K562 (cell line): ENCODE measurements around the gene STOX2. TPM values are rescaled to one million over a fixed set of nuclear protein-coding genes. Genes with fewer than 3 reads are reported as not detected.
"Not testable (repeated sequence)": the region's sequence is repeated elsewhere in the genome, so short reads cannot be mapped to it uniquely, and the experiment has no call there.

Experiments used
- ATAC-seq: fragments of 200-7000 bp; cut with Tn5 transposase; 3 replicates; pipeline ENCODE4 v1.9.1; 2020; ENCODE audit warnings: moderate library complexity
- BruUV-seq: library from RNA; stranded (reverse); fragments of 400-500 nt; replicated peaks from 2 replicates; lab custom pipeline; 2021; lab: Mats Ljungman, UMichigan
- CTCF ChIA-PET: fragments of 300-600 bp; formaldehyde crosslinking; extraction: SDS; loops from one replicate; lab custom pipeline; 2021; ENCODE audit warnings: low intra/inter-chr PET ratio; lab: Yijun Ruan, JAX
- POLR2A ChIA-PET: fragments of 300-600, 350-650 bp; sonication (Branson Sonifier 250); formaldehyde crosslinking; extraction: SDS; loops from one replicate; lab custom pipeline; 2021; ENCODE audit warnings: antibody characterized with exemption, inconsistent platforms; lab: Yijun Ruan, JAX
- DNase-seq, 4 experiments: peaks; one replicate each; pipeline versions ENCODE4 v3.0.0 to v3.0.0-alpha.2; 2011 to 2018; ENCODE audit warnings: low spot score in 3 of 4, mixed read lengths in 3 of 4; ENCODE audit errors: extremely low read depth in 1 of 4
- FAIRE-seq: peaks from 2 replicates; lab custom pipeline; 2011; peaks lifted over from hg19 to GRCh38; lab: Jason Lieb, UNC
- H2AFZ ChIP-seq: 2 replicates; pipeline ENCODE4 v1.6.0; 2011; ENCODE audit warnings: low read depth, low read length, control low read depth, inconsistent platforms
- H3K27ac ChIP-seq: fragments of 200-600 bp; 3 replicates; pipeline ENCODE4 v1.8.0; 2011; ENCODE audit warnings: low read depth, mild to moderate bottlenecking, control low read depth, inconsistent platforms, low read length, moderate library complexity, mixed read lengths; ENCODE audit errors: extremely low read depth
- H3K27me3 ChIP-seq, 2 experiments: fragments of 300-600 bp in 1 of 2; 2 replicates in 1 of 2; 3 replicates in 1 of 2; pipeline versions ENCODE4 v1.6.0 to v1.8.0; 2011; ENCODE audit warnings: inconsistent platforms in 2 of 2, low read length in 2 of 2, mild to moderate bottlenecking in 1 of 2, mixed read lengths in 1 of 2, moderate library complexity in 1 of 2; ENCODE audit not compliant: control insufficient read depth in 2 of 2, insufficient read depth in 2 of 2
- H3K36me3 ChIP-seq: fragments of 300-600 bp; 3 replicates; pipeline ENCODE4 v1.8.0; 2011; ENCODE audit warnings: mild to moderate bottlenecking, low read length, inconsistent platforms; ENCODE audit not compliant: control insufficient read depth, insufficient read depth
- H3K4me1 ChIP-seq, 2 experiments: fragments of 200-600 bp in 1 of 2; replicated peaks in 1 of 2; 2 replicates in 1 of 2; 3 replicates in 1 of 2; pipeline versions ENCODE4 v1.5.1 to v1.8.0; 2011; ENCODE audit warnings: inconsistent platforms in 2 of 2, low read length in 2 of 2, mild to moderate bottlenecking in 1 of 2, mixed read lengths in 1 of 2, moderate library complexity in 1 of 2; ENCODE audit not compliant: control insufficient read depth in 2 of 2, insufficient read depth in 2 of 2
- H3K4me2 ChIP-seq: 2 replicates; pipeline ENCODE4 v1.6.1; 2011; ENCODE audit warnings: low read length, control low read depth, inconsistent platforms, mixed read lengths; ENCODE audit not compliant: insufficient read depth
- H3K4me3 ChIP-seq: fragments of 200-600 bp; sonication (generic), shearing (Covaris generic); 2 replicates; pipeline ENCODE4 v1.5.1; 2016; ENCODE audit warnings: control low read depth, inconsistent platforms
- H3K79me2 ChIP-seq: fragments of 200-600 bp; 3 replicates; pipeline ENCODE4 v1.8.0; 2011; ENCODE audit warnings: low read length, inconsistent platforms; ENCODE audit not compliant: control insufficient read depth, insufficient read depth
- H3K9ac ChIP-seq, 2 experiments: 2 replicates each; pipeline versions ENCODE4 v1.6.0 to v1.6.1; 2011; ENCODE audit warnings: low read depth in 2 of 2, low read length in 2 of 2, control low read depth in 1 of 2, inconsistent platforms in 1 of 2, mild to moderate bottlenecking in 1 of 2, mixed read lengths in 1 of 2; ENCODE audit not compliant: insufficient read depth in 1 of 2
- H3K9me1 ChIP-seq: one replicate; pipeline ENCODE4 v1.6.0; 2011; ENCODE audit warnings: inconsistent platforms, mild to moderate bottlenecking, low read length, moderate library complexity; ENCODE audit not compliant: control insufficient read depth, insufficient read depth
- H3K9me3 ChIP-seq: replicated peaks from 2 replicates; pipeline ENCODE4 v1.5.1; 2011; ENCODE audit warnings: low read depth, low read length, inconsistent platforms; ENCODE audit not compliant: control insufficient read depth, insufficient read depth
- H4K20me1 ChIP-seq: replicated peaks from 2 replicates; pipeline ENCODE4 v1.6.1; 2011; ENCODE audit warnings: low read length, inconsistent platforms, mixed read lengths; ENCODE audit not compliant: control insufficient read depth, insufficient read depth
- JUNB ChIP-seq: fragments of 450-650 bp; formaldehyde crosslinking; conservative IDR thresholded peaks from 2 replicates; pipeline ENCODE4 v1.4.0; 2020; ENCODE audit warnings: mild to moderate bottlenecking
- RBM25 ChIP-seq: fragments of 200-400 bp; formaldehyde crosslinking; IDR thresholded peaks from 2 replicates; pipeline ENCODE4 v1.6.1; 2018; ENCODE audit warnings: low read length, low read depth, moderate library complexity; ENCODE audit not compliant: severe bottlenecking
- SMAD3 ChIP-seq: fragments of 450-650 bp; formaldehyde crosslinking; conservative IDR thresholded peaks from 2 replicates; pipeline ENCODE4 v1.4.0; 2020; ENCODE audit warnings: mild to moderate bottlenecking
- TRIM28 ChIP-seq: fragments of 450-650 bp; IDR thresholded peaks from 2 replicates; pipeline ENCODE4 v1.6.1; 2017
- ZNF146 ChIP-seq: IDR thresholded peaks from one replicate; pipeline ENCODE4 v1.6.1; 2018; ENCODE audit warnings: missing compliant biosample characterization; ENCODE audit not compliant: unreplicated experiment
- WGBS: fragments of 100-300 bp; shearing (Covaris generic); methylation state at CpG from one replicate; pipeline ENCODE4 v1.1.6; 2016; ENCODE audit warnings: low coverage, mixed read lengths; ENCODE audit not compliant: insufficient coverage; ENCODE audit errors: missing lambda C conversion rate; 5-methylcytosine and 5-hydroxymethylcytosine counted together
- in situ Hi-C: fragments of 300-500 bp; cut with MboI; formaldehyde crosslinking; loops from 4 replicates; pipeline ENCODE4 v1.15.0; 2018; ENCODE audit warnings: inconsistent platforms, mixed read lengths
- intact Hi-C: fragments of 100-400 bp; cut with micrococcal nuclease; formaldehyde crosslinking; loops from 2 replicates; pipeline ENCODE4 v1.14.2; 2022
- polyA plus RNA-seq, 8 experiments: library from polyadenylated mRNA; depleted of rRNA in 4 of 8; stranded (reverse) in 5 of 8; unstranded in 3 of 8; fragments of >200 nt; fragmentation: Nextera tagmentation in 2 of 8; fragmentation: Illumina TruSeq in 1 of 8; extraction: Ambion mirVana in 2 of 8; extraction: Trizol in 1 of 8; gene quantifications; 2 replicates each; pipeline versions ENCODE4 v1.2.1 to v1.2.3, GENCODE V29; 2011 to 2014; ENCODE audit warnings: inconsistent platforms in 1 of 8, missing spikeins in 1 of 8
- total RNA-seq, 7 experiments: library from RNA; depleted of rRNA in 6 of 7; stranded (reverse); fragments of >200 nt in 6 of 7; fragmentation: Illumina TruSeq in 2 of 7; extraction: Trizol in 2 of 7; gene quantifications; 2 replicates each; pipeline versions ENCODE4 v1.2.1 to v1.2.3, GENCODE V29; 2011 to 2021; ENCODE audit warnings: low replicate concordance in 1 of 7
- TF ChIP-seq, protein P1 (sequence below): IDR thresholded peaks from 2 replicates; pipeline ENCODE4 v1.6.1; 2016; ENCODE audit warnings: missing genetic modification characterization, missing compliant biosample characterization

The STOX2 gene
- total and polyA plus RNA-seq, 9 of the 15 experiments (the other 6 are each of a cell fraction or from before 2014, with no cell fraction given) = not detected

DNA sequence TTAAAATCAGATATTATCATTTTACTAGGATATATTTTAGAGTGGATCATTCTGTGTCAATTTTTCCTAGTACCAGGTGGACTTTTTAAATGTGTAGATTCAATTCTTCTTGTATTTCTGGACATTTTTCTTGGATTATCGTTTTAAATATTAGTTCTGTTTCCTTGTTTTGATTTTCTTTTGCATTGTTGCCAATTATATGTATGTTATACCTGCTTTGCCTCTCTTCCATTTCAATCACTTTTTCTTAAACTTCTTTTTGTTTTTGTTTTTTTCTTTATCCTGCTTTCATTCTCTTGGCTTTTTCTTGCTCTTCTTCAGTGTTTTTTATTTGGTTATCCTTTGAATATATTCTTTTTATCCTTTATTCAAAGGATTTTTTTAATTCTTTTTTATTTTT is 141.0 kb downstream of the STOX2 start:
- in situ Hi-C loops = no loop called here
- H3K27me3 ChIP-seq = no peaks in the 10 kb centered on the region; a peak in 1 of 5 replicates
- no peak overlapping the region for H3K4me2 ChIP-seq
- H3K36me3 ChIP-seq = no peaks in the 10 kb centered on the region
- H4K20me1 ChIP-seq = no peaks in the 10 kb centered on the region
- no peaks in the 10 kb centered on the region for H3K9me3 ChIP-seq
- H3K4me3 ChIP-seq = no peak overlapping the region
- H3K79me2 ChIP-seq = no peaks in the 10 kb centered on the region
- POLR2A ChIA-PET = no interaction called here
- BruUV-seq = no TSS peak
- intact Hi-C loops = no loop called here
- FAIRE-seq (no peak), DNase-seq (no peak), ATAC-seq (no peak)
- TF ChIP-seq, protein P1, sequence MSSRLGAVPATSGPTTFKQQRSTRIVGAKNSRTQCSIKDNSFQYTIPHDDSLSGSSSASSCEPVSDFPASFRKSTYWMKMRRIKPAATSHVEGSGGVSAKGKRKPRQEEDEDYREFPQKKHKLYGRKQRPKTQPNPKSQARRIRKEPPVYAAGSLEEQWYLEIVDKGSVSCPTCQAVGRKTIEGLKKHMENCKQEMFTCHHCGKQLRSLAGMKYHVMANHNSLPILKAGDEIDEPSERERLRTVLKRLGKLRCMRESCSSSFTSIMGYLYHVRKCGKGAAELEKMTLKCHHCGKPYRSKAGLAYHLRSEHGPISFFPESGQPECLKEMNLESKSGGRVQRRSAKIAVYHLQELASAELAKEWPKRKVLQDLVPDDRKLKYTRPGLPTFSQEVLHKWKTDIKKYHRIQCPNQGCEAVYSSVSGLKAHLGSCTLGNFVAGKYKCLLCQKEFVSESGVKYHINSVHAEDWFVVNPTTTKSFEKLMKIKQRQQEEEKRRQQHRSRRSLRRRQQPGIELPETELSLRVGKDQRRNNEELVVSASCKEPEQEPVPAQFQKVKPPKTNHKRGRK (tag) = peak; percentile 48
- TF ChIP-seq JUNB (CRISPR knock-in tag) = no peak
- TF ChIP-seq SMAD3 (CRISPR knock-in tag) = no peak
- peak; percentile 53; the same call in 1 of the 2 replicates for TF ChIP-seq TRIM28
- CTCF ChIA-PET = no interaction called here
- H3K9me1 ChIP-seq = no peaks in the 10 kb centered on the region
- H2AFZ ChIP-seq = no peak overlapping the region
- H3K27ac ChIP-seq = no peak overlapping the region
- H3K4me1 ChIP-seq = no peaks in the 10 kb centered on the region
- 0% methylated on average over 1 of the region's 1 CpG for WGBS
- no peak overlapping the region for H3K9ac ChIP-seq

- TF ChIP-seq RBM25 (peak; percentile 9), ZNF146 (CRISPR knock-in tag) (peak; percentile 88)
- TF ChIP-seq, all 486 proteins: peak for 2; not testable (repeated sequence) for 484
- H3K27ac ChIP-seq, H3K4me3 ChIP-seq, H3K4me2 ChIP-seq, FAIRE-seq, DNase-seq, H3K4me1 ChIP-seq, BruUV-seq, CTCF ChIA-PET, in situ Hi-C loops, H3K27me3 ChIP-seq, ATAC-seq, H3K9me3 ChIP-seq, H3K9me1 ChIP-seq, H3K79me2 ChIP-seq, H3K36me3 ChIP-seq, POLR2A ChIA-PET, H4K20me1 ChIP-seq, H3K9ac ChIP-seq, intact Hi-C loops, H2AFZ ChIP-seq: not testable (repeated sequence)
- WGBS = 0% methylated on average over 4 of the region's 4 CpGs
These were observed 146.2 kb downstream of the STOX2 start for GRCh38 chr4:184051262-184051661.
